ENCODE results near the gene COX6B1. TPM values are rescaled to one million over a fixed set of nuclear protein-coding genes. Genes with fewer than 3 reads are reported as not detected.

COX6B1 gene
- polyA plus RNA-seq, 1 donor from 2014 or later: 1,013 TPM

GRCh38 chr19:35628565-35629331 is 19.4 kb upstream of the COX6B1 start, which contains the start of gene RBM42:
TSS of gene RBM42 (plus strand) at chr19:35629036. CDS start at chr19:35629154, 118 bp downstream.
- Histone ChIP-seq H3K27me3 (ENCODE audit: insufficient read depth, low read depth, low read length) (no peaks in the 10 kb centered on the region), H3K4me3 (ENCODE audit: low read length) (peak within 1 kb of the TSS; percentile 98), H3K27ac (ENCODE audit: low read length) (peak within 1 kb of the TSS; percentile 77), H2AFZ (ENCODE audit: low read depth, low read length) (peak within 1 kb of the TSS; percentile 78), H3K79me2 (replicated peaks; ENCODE audit: insufficient read depth, low read length) (peaks cover 8% of the 10 kb centered on the region), H3K9ac (ENCODE audit: low read length) (peak within 1 kb of the TSS; percentile 92), H3K9me3 (ENCODE audit: low read length) (no peaks in the 10 kb centered on the region), H3K9me2 (ENCODE audit: insufficient read depth, low read length) (no peaks in the 10 kb centered on the region), H3F3A (ENCODE audit: insufficient read depth, low read length, poor library complexity, severe bottlenecking) (no peaks in the 10 kb centered on the region), H3K4me2 (ENCODE audit: low read length) (peak within 1 kb of the TSS; percentile 98), H3K36me3 (ENCODE audit: insufficient read depth, low read length) (no peaks in the 10 kb centered on the region), H4K20me1 (ENCODE audit: insufficient read depth) (no peaks in the 10 kb centered on the region)
- TF ChIP-seq POLR2AphosphoS5 (IDR thresholded peaks at IDR 0.05) (peak; percentile 88), MXI1 (conservative IDR thresholded peaks at IDR 0.05; ENCODE audit: poor library complexity, severe bottlenecking) (peak; percentile 70), SMC3 (conservative IDR thresholded peaks at IDR 0.05; ENCODE audit: poor library complexity) (peak; percentile 52), CTCF (IDR thresholded peaks at IDR 0.05; ENCODE audit: poor library complexity, severe bottlenecking) (peak; percentile 33), EZH2 (IDR thresholded peaks at IDR 0.05; ENCODE audit: borderline replicate concordance, insufficient read depth, low read length, poor library complexity, severe bottlenecking) (no peak), TAF1 (IDR thresholded peaks at IDR 0.05; ENCODE audit: low read depth) (no peak), RAD21 (conservative IDR thresholded peaks at IDR 0.05) (peak; percentile 35), REST (IDR thresholded peaks at IDR 0.05; ENCODE audit: borderline replicate concordance) (no peak), EP300 (conservative IDR thresholded peaks at IDR 0.05; ENCODE audit: poor library complexity, severe bottlenecking) (peak; percentile 65)

- H4K20me1 ChIP-seq (ENCODE audit: insufficient read depth): no peaks in the 10 kb centered on the region
- peak overlapping the region; percentile 98 for H3K4me3 ChIP-seq (ENCODE audit: low read length)
- peak overlapping the region; percentile 43 for H2AFZ ChIP-seq (ENCODE audit: low read depth, low read length)
- H3K27ac ChIP-seq (ENCODE audit: low read length): peak overlapping the region; percentile 77
- peaks cover 8% of the 10 kb centered on the region for H3K79me2 ChIP-seq (replicated peaks; ENCODE audit: insufficient read depth, low read length)
- no peaks in the 10 kb centered on the region for H3K27me3 ChIP-seq (ENCODE audit: insufficient read depth, low read depth, low read length)
- TF ChIP-seq CTCF (IDR thresholded peaks at IDR 0.05; ENCODE audit: poor library complexity, severe bottlenecking): no peak
- no peak for TF ChIP-seq POLR2AphosphoS5 (IDR thresholded peaks at IDR 0.05)
- no peak for TF ChIP-seq MXI1 (conservative IDR thresholded peaks at IDR 0.05; ENCODE audit: poor library complexity, severe bottlenecking)
- TF ChIP-seq RAD21 (conservative IDR thresholded peaks at IDR 0.05): no peak
- TF ChIP-seq REST (IDR thresholded peaks at IDR 0.05; ENCODE audit: borderline replicate concordance): no peak
- no peak for TF ChIP-seq SMC3 (conservative IDR thresholded peaks at IDR 0.05; ENCODE audit: poor library complexity)
- TF ChIP-seq TAF1 (IDR thresholded peaks at IDR 0.05; ENCODE audit: low read depth): no peak
- TF ChIP-seq EP300 (conservative IDR thresholded peaks at IDR 0.05; ENCODE audit: poor library complexity, severe bottlenecking): no peak
- no peak for TF ChIP-seq EZH2 (IDR thresholded peaks at IDR 0.05; ENCODE audit: borderline replicate concordance, insufficient read depth, low read length, poor library complexity, severe bottlenecking)
- H3K36me3 ChIP-seq (ENCODE audit: insufficient read depth, low read length): no peaks in the 10 kb centered on the region
- no peaks in the 10 kb centered on the region for H3K9me2 ChIP-seq (ENCODE audit: insufficient read depth, low read length)
- H3F3A ChIP-seq (ENCODE audit: insufficient read depth, low read length, poor library complexity, severe bottlenecking): no peaks in the 10 kb centered on the region
- peak overlapping the region; percentile 92 for H3K9ac ChIP-seq (ENCODE audit: low read length)
- H3K9me3 ChIP-seq (ENCODE audit: low read length): no peaks in the 10 kb centered on the region
- H3K4me2 ChIP-seq (ENCODE audit: low read length): peak overlapping the region; percentile 98
These were observed 18.8 kb upstream of the COX6B1 start for GRCh38 chr19:35629332-35629633.
